HL-60/S4 (cell line): ENCODE measurements around the gene SAAL1.

ENCODE experiments used
- in situ Hi-C: fragments of 300-500 bp; cut with MboI; formaldehyde crosslinking; loops from 2 replicates; pipeline ENCODE4 v1.14.3; 2022; ENCODE audit warnings: low sequenced_read_pairs

The SAAL1 gene

GRCh38 chr11:18088966-18089365 lies 16.9 kb downstream of the SAAL1 start:
- in situ Hi-C loops = no loop called here

GRCh38 chr11:18088366-18088765 lies 17.5 kb downstream of the SAAL1 start:
- in situ Hi-C loops = no loop called here

- in situ Hi-C loops = no loop called here
Observed at GRCh38 chr11:18081551-18081950, 24.3 kb downstream of the SAAL1 start.

GRCh38 chr11:18080451-18080850 lies 25.4 kb downstream of the SAAL1 start:
- in situ Hi-C loops = no loop called here

GRCh38 chr11:18078909-18079308 lies 27.0 kb downstream of the SAAL1 start:
- in situ Hi-C loops = no loop called here

GRCh38 chr11:18075444-18075843 lies 30.4 kb downstream of the SAAL1 start:
- in situ Hi-C loops = no loop called here

GRCh38 chr11:18071098-18071705 lies 34.7 kb downstream of the SAAL1 start:
- in situ Hi-C loops = no loop called here

- in situ Hi-C loops = no loop called here
Observed at GRCh38 chr11:18067372-18067771, 38.5 kb downstream of the SAAL1 start.

- in situ Hi-C loops = no loop called here
Observed at GRCh38 chr11:18066626-18067025, 39.3 kb downstream of the SAAL1 start.

- in situ Hi-C loops = no loop called here
Observed at GRCh38 chr11:18065572-18065971, 40.3 kb downstream of the SAAL1 start.

- in situ Hi-C loops = no loop called here
Observed at GRCh38 chr11:18064450-18065054, 41.3 kb downstream of the SAAL1 start.

- in situ Hi-C loops = no loop called here
Observed at GRCh38 chr11:18063862-18064434, 41.9 kb downstream of the SAAL1 start.

GRCh38 chr11:18063125-18063524 lies 42.8 kb downstream of the SAAL1 start:
- in situ Hi-C loops = no loop called here

- in situ Hi-C loops = no loop called here
Observed at GRCh38 chr11:18061351-18061750, 44.5 kb downstream of the SAAL1 start.

GRCh38 chr11:18056561-18057181 lies 49.2 kb downstream of the SAAL1 start:
- in situ Hi-C loops = no loop called here

GRCh38 chr11:18054511-18055103 lies 51.3 kb downstream of the SAAL1 start:
- in situ Hi-C loops = no loop called here

GRCh38 chr11:18050848-18051247 lies 55.0 kb downstream of the SAAL1 start:
- in situ Hi-C loops = no loop called here

GRCh38 chr11:18046116-18046777 lies 59.6 kb downstream of the SAAL1 start, which contains the start of gene TPH1:
TPH1 (minus strand) TSS chr11:18046269; CDS start chr11:18040762, 5,507 bp downstream.
- in situ Hi-C loops = no loop called here

- in situ Hi-C loops = no loop called here
Observed at GRCh38 chr11:18036456-18036855, 69.4 kb downstream of the SAAL1 start.
